ENCODE data around the gene NADK2.

DNA sequence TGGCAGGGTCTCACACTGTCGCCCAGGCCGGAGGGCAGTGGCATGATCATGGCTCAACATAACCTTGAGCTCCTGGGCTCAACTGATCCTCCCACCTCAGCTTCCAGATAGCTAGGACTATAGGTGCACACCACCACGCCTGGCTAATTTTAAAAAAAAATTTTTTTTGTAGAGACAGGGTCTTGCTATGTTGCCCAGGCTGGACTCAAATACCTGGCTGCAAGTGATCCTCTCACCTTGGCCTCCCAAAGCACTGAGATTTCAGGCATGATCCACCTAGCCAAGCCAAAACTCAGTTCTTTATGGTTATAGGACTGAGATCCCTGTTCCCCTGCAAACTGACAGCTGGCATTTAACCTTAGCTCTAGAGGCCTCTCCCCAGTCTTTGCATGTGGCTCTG is 95.3 kb downstream of the NADK2 start:
- TF ChIP-seq, protein P1, sequence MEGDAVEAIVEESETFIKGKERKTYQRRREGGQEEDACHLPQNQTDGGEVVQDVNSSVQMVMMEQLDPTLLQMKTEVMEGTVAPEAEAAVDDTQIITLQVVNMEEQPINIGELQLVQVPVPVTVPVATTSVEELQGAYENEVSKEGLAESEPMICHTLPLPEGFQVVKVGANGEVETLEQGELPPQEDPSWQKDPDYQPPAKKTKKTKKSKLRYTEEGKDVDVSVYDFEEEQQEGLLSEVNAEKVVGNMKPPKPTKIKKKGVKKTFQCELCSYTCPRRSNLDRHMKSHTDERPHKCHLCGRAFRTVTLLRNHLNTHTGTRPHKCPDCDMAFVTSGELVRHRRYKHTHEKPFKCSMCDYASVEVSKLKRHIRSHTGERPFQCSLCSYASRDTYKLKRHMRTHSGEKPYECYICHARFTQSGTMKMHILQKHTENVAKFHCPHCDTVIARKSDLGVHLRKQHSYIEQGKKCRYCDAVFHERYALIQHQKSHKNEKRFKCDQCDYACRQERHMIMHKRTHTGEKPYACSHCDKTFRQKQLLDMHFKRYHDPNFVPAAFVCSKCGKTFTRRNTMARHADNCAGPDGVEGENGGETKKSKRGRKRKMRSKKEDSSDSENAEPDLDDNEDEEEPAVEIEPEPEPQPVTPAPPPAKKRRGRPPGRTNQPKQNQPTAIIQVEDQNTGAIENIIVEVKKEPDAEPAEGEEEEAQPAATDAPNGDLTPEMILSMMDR (IDR thresholded peaks at IDR 0.05; ENCODE audit: extremely low read depth in 1 of 2, insufficient read depth in 1 of 2, low read depth in 1 of 2, low read length in 2 of 2) = no peak
- TF ChIP-seq GATA2 (IDR thresholded peaks at IDR 0.05; ENCODE audit: insufficient read depth, insufficient read length, low read depth, low read length) = no peak
- no peak for TF ChIP-seq EZH2 (IDR thresholded peaks at IDR 0.05; ENCODE audit: borderline replicate concordance, low read depth, low read length, severe bottlenecking)
- no peak for TF ChIP-seq POLR2A (IDR thresholded peaks at IDR 0.05; ENCODE audit: low read depth, low read length)

All from endothelial cell of umbilical vein (primary cell).